Measurements from ENCODE around the gene HOXC9. TPM values are rescaled to one million over a fixed set of nuclear protein-coding genes. Genes with fewer than 3 reads are reported as not detected.

HOXC9 gene
- total and polyA plus RNA-seq, 2 of the 8 experiments (the other 6 are each of a cell fraction or from before 2014, with no cell fraction given), result not detected

DNA sequence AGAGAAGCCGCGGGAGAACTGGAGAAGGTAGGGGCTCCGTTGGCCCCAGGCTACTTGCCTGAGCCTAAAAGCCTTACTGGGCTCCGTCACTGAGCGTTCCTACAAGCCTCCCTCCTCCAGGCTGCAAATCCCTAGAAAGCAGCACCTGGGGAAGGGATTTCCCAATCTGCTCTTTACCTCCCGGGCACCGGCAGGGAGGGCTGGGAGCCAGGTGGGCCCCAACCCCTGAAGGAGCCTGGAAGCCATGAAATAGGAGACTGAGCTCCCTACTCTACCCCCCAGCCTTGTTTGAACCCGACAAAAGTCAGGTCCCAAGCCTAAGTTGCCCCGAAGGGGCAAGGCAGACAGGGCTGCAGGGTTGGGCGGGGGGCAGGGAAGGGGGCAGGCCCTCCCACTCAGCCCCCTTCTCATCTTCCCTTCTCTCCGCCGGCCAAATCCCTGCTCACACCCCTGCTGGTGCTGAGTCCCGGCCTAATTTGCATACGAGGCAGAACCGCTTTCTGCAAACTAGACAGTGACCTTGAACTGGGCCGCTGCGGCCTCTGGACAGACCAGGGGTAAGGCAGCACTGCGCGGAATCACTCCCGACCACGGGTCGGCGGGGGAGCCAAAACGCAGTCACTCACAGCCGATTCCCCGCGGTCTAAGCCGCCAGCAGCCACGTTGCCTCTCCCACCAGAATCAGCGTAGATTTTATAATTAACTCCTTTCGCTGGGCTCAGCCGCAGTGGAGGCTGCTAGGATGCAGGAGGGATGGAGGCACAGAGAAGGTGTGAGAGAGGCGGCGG, 49.0 kb upstream of the HOXC9 start (continued):
- TF ChIP-seq POLR2AphosphoS5 (IDR thresholded peaks at IDR 0.05; ENCODE audit: low read depth, low read length), result no peak
- TF ChIP-seq CEBPB (IDR thresholded peaks at IDR 0.05; ENCODE audit: low read depth, low read length), result 0 out of 2 replicates have a peak, but pooled peaks have one; percentile 3
- TF ChIP-seq YY1 (IDR thresholded peaks at IDR 0.05; ENCODE audit: low read depth, low read length), result no peak
- TF ChIP-seq TBP (IDR thresholded peaks at IDR 0.05; ENCODE audit: low read depth, low read length), result no peak
- no peak for TF ChIP-seq EP300 (IDR thresholded peaks at IDR 0.05; ENCODE audit: borderline replicate concordance in 1 of 2, low read depth in 2 of 2, low read length in 2 of 2)
- peak; percentile 90; the same call in 1 of the 2 replicates for TF ChIP-seq SUZ12 (IDR thresholded peaks at IDR 0.05; ENCODE audit: low read length)
- TF ChIP-seq, protein P1, sequence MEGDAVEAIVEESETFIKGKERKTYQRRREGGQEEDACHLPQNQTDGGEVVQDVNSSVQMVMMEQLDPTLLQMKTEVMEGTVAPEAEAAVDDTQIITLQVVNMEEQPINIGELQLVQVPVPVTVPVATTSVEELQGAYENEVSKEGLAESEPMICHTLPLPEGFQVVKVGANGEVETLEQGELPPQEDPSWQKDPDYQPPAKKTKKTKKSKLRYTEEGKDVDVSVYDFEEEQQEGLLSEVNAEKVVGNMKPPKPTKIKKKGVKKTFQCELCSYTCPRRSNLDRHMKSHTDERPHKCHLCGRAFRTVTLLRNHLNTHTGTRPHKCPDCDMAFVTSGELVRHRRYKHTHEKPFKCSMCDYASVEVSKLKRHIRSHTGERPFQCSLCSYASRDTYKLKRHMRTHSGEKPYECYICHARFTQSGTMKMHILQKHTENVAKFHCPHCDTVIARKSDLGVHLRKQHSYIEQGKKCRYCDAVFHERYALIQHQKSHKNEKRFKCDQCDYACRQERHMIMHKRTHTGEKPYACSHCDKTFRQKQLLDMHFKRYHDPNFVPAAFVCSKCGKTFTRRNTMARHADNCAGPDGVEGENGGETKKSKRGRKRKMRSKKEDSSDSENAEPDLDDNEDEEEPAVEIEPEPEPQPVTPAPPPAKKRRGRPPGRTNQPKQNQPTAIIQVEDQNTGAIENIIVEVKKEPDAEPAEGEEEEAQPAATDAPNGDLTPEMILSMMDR (IDR thresholded peaks at IDR 0.05; ENCODE audit: control extremely low read depth in 1 of 3, insufficient read depth in 1 of 3, low read depth in 1 of 3, low read length in 3 of 3), result no peak
- no peak for TF ChIP-seq SP2 (IDR thresholded peaks at IDR 0.05; ENCODE audit: low read length)
- TF ChIP-seq, protein P2, sequence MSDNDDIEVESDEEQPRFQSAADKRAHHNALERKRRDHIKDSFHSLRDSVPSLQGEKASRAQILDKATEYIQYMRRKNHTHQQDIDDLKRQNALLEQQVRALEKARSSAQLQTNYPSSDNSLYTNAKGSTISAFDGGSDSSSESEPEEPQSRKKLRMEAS (IDR thresholded peaks at IDR 0.05), result no peak
